Ascending aorta (tissue), 2 donors: ENCODE data around the gene NFE2L3. TPM values are rescaled to one million over a fixed set of nuclear protein-coding genes. Genes with fewer than 3 reads are reported as not detected.

Source experiments
- DNase-seq, 2 donors: peaks; one replicate each; pipeline ENCODE4 v3.0.0-alpha.2; 2019; ENCODE audit warnings: low spot score in 2 of 2
- H3K27ac ChIP-seq, 2 donors: fragments of 200-600 bp; sonication (generic); one replicate each; pipeline ENCODE4 v1.5.1; 2016 to 2017; ENCODE audit warnings: mild to moderate bottlenecking in 1 of 2
- H3K27me3 ChIP-seq: fragments of 200-600 bp; sonication (generic); one replicate; pipeline ENCODE4 v1.5.1; 2017
- H3K36me3 ChIP-seq, 2 donors: fragments of 200-600 bp; sonication (generic); one replicate each; pipeline ENCODE4 v1.5.1; 2016
- H3K4me1 ChIP-seq, 2 donors: fragments of 200-600 bp; sonication (generic); one replicate each; pipeline ENCODE4 v1.5.1; 2016 to 2017; ENCODE audit warnings: mild to moderate bottlenecking in 1 of 2
- H3K4me3 ChIP-seq, 2 donors: fragments of 200-600 bp; sonication (generic); one replicate each; pipeline ENCODE4 v1.5.1; 2016 to 2017; ENCODE audit warnings: mild to moderate bottlenecking in 1 of 2
- H3K9me3 ChIP-seq, 2 donors: fragments of 200-600 bp; sonication (generic); one replicate each; pipeline ENCODE4 v1.5.1; 2016
- intact Hi-C: fragments of 100-400 bp; cut with DNase I; formaldehyde crosslinking; loops from one replicate; pipeline ENCODE4 v1.15.1; 2023
- total RNA-seq: library from RNA; depleted of rRNA; stranded (reverse); fragments of >200 nt; gene quantifications from one replicate; pipeline ENCODE4 v1.1.0, GENCODE V29; 2016
- TF ChIP-seq, protein P1 (sequence below), 3 experiments: fragments of 200-600 bp in 2 of 3; fragments of 450-650 bp in 1 of 3; sonication (generic) in 2 of 3; IDR thresholded peaks; one replicate each; pipeline ENCODE4 v1.5.1; 2016 to 2019; ENCODE audit warnings: antibody characterized with exemption in 3 of 3, mild to moderate bottlenecking in 1 of 3, moderate library complexity in 1 of 3

The NFE2L3 gene
- total RNA-seq, 1 donor from 2014 or later: 10.0 TPM

- Histone ChIP-seq H3K4me1 (no peaks in the 10 kb centered on the region), H3K9me3 (no peaks in the 10 kb centered on the region), H3K4me3 (no peak overlapping the region), H3K27ac (no peak overlapping the region), H3K36me3 (peaks cover 30 to 50% of the 10 kb centered on the region in 2 donors), H3K27me3 (no peaks in the 10 kb centered on the region)
- intact Hi-C loops: no loop called here
- TF ChIP-seq, protein P1, sequence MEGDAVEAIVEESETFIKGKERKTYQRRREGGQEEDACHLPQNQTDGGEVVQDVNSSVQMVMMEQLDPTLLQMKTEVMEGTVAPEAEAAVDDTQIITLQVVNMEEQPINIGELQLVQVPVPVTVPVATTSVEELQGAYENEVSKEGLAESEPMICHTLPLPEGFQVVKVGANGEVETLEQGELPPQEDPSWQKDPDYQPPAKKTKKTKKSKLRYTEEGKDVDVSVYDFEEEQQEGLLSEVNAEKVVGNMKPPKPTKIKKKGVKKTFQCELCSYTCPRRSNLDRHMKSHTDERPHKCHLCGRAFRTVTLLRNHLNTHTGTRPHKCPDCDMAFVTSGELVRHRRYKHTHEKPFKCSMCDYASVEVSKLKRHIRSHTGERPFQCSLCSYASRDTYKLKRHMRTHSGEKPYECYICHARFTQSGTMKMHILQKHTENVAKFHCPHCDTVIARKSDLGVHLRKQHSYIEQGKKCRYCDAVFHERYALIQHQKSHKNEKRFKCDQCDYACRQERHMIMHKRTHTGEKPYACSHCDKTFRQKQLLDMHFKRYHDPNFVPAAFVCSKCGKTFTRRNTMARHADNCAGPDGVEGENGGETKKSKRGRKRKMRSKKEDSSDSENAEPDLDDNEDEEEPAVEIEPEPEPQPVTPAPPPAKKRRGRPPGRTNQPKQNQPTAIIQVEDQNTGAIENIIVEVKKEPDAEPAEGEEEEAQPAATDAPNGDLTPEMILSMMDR (IDR thresholded peaks at IDR 0.05): no peak
- no peak for DNase-seq
Measured at GRCh38 chr7:26212921-26213718, 61.1 kb downstream of the NFE2L3 start.

DNA sequence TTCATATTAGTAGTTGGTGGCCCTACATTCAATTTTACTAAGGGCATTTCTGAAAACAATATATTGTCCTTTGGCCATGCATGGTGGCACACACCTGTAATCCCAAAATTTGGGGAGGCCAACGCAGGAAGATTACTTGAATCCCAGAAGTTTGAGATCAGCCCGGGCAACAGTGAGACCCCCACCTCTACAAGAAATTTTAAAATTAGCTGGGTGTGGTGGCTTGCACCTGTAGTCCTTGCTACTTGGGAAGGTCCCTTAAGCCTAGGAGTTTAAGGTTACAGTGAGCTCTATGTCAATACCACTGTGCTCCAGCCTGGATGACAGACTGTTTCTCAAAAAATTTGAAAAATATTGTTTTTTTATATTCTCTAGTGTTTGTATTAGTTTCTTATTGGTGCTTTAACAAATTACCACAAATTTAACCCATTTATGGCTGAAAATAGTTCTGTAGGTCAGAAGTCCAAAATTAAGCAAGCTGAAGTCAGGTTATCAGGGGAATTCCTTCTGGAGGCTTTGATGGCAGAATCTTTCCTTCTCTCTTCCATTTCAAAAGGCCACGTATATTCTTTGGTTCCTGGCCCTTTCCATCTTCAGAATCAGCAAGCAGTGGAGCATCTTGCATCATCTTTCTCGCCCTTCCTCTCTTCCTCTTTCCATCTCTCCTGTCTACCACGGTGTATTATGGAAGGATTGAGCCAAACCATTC, 62.0 kb downstream of the NFE2L3 start:
- intact Hi-C loops: no loop called here

GRCh38 chr7:26216049-26216448, 64.1 kb downstream of the NFE2L3 start:
- peaks cover 3 to 23% of the 10 kb centered on the region in 2 donors for H3K36me3 ChIP-seq
- no peaks in the 10 kb centered on the region for H3K27me3 ChIP-seq
- no peaks in the 10 kb centered on the region for H3K4me1 ChIP-seq
- TF ChIP-seq, protein P1 (IDR thresholded peaks at IDR 0.05): no peak
- no peak overlapping the region for H3K4me3 ChIP-seq
- DNase-seq: no peak
- H3K27ac ChIP-seq: no peak overlapping the region
- intact Hi-C loops: no loop called here
- no peaks in the 10 kb centered on the region for H3K9me3 ChIP-seq

More for the DNA sequence above, 62.0 kb downstream of the NFE2L3 start:
- Histone ChIP-seq H3K27me3 (no peaks in the 10 kb centered on the region), H3K27ac (no peak overlapping the region), H3K4me3 (no peak overlapping the region), H3K4me1 (no peaks in the 10 kb centered on the region), H3K36me3 (peaks cover 23 to 44% of the 10 kb centered on the region in 2 donors), H3K9me3 (no peaks in the 10 kb centered on the region)
- TF ChIP-seq, protein P1 (IDR thresholded peaks at IDR 0.05): no peak
- no peak for DNase-seq

DNA sequence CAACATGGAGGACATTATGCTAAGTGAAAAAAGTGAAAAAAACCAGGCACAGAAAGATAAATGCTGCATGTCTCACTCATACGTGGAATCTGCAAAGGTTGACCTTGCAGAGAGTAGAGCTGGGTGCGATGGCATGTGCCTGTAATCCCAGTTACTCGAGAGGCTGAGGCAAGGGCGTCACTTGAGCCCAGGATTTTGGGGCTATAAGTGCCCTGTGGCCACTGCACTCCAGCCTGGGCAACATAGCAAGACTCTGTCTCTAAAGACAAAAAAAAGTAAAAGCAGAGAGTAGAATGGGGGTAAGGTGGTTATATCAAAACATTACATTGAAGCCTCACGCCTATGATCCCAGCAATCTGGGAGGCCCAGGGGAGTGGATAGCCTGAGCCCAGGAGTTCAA, 72.4 kb downstream of the NFE2L3 start:
- DNase-seq: no peak
- Histone ChIP-seq H3K27ac (no peak overlapping the region), H3K27me3 (no peaks in the 10 kb centered on the region), H3K4me1 (no peaks in the 10 kb centered on the region), H3K36me3 (no peaks in the 10 kb centered on the region), H3K9me3 (no peaks in the 10 kb centered on the region), H3K4me3 (no peak overlapping the region)
- intact Hi-C loops: no loop called here
- TF ChIP-seq, protein P1 (IDR thresholded peaks at IDR 0.05): no peak

GRCh38 chr7:26227987-26228386, 76.0 kb downstream of the NFE2L3 start:
- TF ChIP-seq, protein P1 (IDR thresholded peaks at IDR 0.05): no peak
- no peak for DNase-seq

More at GRCh38 chr7:26227987-26228386, 76.0 kb downstream of the NFE2L3 start:
- no peaks in the 10 kb centered on the region for H3K36me3 ChIP-seq
- intact Hi-C loops: no loop called here
- H3K9me3 ChIP-seq: no peaks in the 10 kb centered on the region
- no peak overlapping the region for H3K27ac ChIP-seq
- H3K4me3 ChIP-seq: no peak overlapping the region
- H3K4me1 ChIP-seq: no peaks in the 10 kb centered on the region
- no peaks in the 10 kb centered on the region for H3K27me3 ChIP-seq
